Right lobe of liver (tissue), 6 donors: Measurements from ENCODE around the gene IL4I1. TPM values are rescaled to one million over a fixed set of nuclear protein-coding genes. Genes with fewer than 3 reads are reported as not detected.

Source experiments
- ATAC-seq, 4 donors: fragments of 200-7000 bp; cut with Tn5 transposase; one replicate each; pipeline ENCODE4 v1.9.1; 2020; ENCODE audit warnings: mild to moderate bottlenecking in 4 of 4, moderate library complexity in 4 of 4
- DNase-seq, 3 donors: peaks; one replicate each; pipeline ENCODE4 v3.0.0-alpha.2; 2020
- H3K27ac ChIP-seq, 3 donors: fragments of 200-600 bp; one replicate each; pipeline ENCODE4 v1.8.0; 2022
- H3K27me3 ChIP-seq, 2 donors: fragments of 200-600 bp; one replicate each; pipeline ENCODE4 v1.8.0; 2022
- H3K36me3 ChIP-seq, 4 donors: fragments of 200-600 bp; sonication (generic) in 1 of 4; one replicate each; pipeline versions ENCODE4 v1.5.1 to v1.8.0; 2017 to 2022; ENCODE audit warnings: control low read depth in 1 of 4
- H3K4me1 ChIP-seq, 4 donors: fragments of 200-600 bp; sonication (generic) in 1 of 4; one replicate each; pipeline versions ENCODE4 v1.5.1 to v1.8.0; 2017 to 2022; ENCODE audit warnings: control low read depth in 1 of 4
- H3K4me3 ChIP-seq, 3 donors: fragments of 200-600 bp; one replicate each; pipeline ENCODE4 v1.8.0; 2022
- H3K9me3 ChIP-seq, 4 donors: fragments of 200-600 bp; sonication (generic) in 1 of 4; one replicate each; pipeline versions ENCODE4 v1.5.1 to v1.8.0; 2017 to 2022; ENCODE audit warnings: control low read depth in 1 of 4
- POLR2A ChIP-seq: fragments of 450-650 bp; IDR thresholded peaks from one replicate; pipeline ENCODE4 v1.6.1; 2017; ENCODE audit warnings: antibody characterized with exemption, mild to moderate bottlenecking
- WGBS: methylation state at CpG from one replicate; pipeline ENCODE4 v1.1.6; 2018; ENCODE audit warnings: low coverage, low lambda C conversion rate; ENCODE audit not compliant: insufficient coverage; ENCODE audit errors: missing lambda C conversion rate; 5-methylcytosine and 5-hydroxymethylcytosine counted together
- intact Hi-C, 2 donors: fragments of 100-400 bp; cut with DNase I; formaldehyde crosslinking; loops; one replicate each; pipeline versions ENCODE4 v1.11.2 to v1.14.1; 2022
- total RNA-seq, 6 experiments: library from RNA; depleted of rRNA in 2 of 6; stranded (reverse); fragments of >200 nt in 2 of 6; fragmentation: NEBNext Ultra II Directional in 3 of 6; extraction: Animal tissue kit (Norgen Biotek cat#: 25700) in 3 of 6; gene quantifications; one replicate each; pipeline versions ENCODE4 v1.1.0 to v1.2.4, GENCODE V29; 2016 to 2023
- TF ChIP-seq, protein P1 (sequence below), 4 donors: fragments of 200-600 bp in 3 of 4; fragments of 450-650 bp in 1 of 4; IDR thresholded peaks; one replicate each; pipeline versions ENCODE4 v1.5.1 to v1.8.0; 2016 to 2022; ENCODE audit warnings: antibody characterized with exemption in 4 of 4, mild to moderate bottlenecking in 2 of 4
- donor health status: DM: no; HTN: yes; CAD: no.
- donor health status: DM: no; HTN: no; CAD: no.
- donor health status: DM: no; HTN: no; CAD: no.
- donor health status: DM: no; HTN: yes; CAD: no.
- donor health status: DM: no; HTN: yes; CAD: no.

Gene IL4I1
- total RNA-seq, 6 experiments from 2014 or later: 0.56 to 4.2 (median 1.0) TPM; not detected in 3

DNA sequence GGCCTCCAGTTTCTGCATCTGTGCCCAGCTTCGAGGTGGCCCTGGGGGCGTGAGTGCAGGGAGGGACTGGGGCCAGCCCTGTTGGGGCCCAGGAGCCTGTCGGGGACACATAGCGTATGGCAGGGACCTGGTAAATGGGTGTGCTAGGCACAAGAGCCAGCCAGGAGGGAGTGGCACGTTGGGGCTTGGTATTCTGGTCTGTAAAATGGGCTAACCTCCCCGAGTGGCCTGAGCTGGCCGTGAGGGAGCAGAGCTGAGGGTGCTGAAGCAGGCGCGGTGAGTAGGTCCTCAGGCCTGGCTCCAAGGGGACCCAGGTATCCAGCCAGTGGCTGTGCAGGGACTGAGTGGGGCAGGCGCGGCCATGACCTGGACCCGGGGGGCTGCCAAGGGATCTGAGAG lies 41.4 kb downstream of the IL4I1 start:
- ATAC-seq (no peak), DNase-seq (peak in 1 of 3 donors; percentile 46)
- no peak overlapping the region for H3K27ac ChIP-seq
- H3K4me3 ChIP-seq: no peak overlapping the region
- no peaks in the 10 kb centered on the region for H3K9me3 ChIP-seq
- H3K36me3 ChIP-seq: peaks cover 0 to 36% (median 2%) of the 10 kb centered on the region in 4 donors
- TF ChIP-seq, protein P1, sequence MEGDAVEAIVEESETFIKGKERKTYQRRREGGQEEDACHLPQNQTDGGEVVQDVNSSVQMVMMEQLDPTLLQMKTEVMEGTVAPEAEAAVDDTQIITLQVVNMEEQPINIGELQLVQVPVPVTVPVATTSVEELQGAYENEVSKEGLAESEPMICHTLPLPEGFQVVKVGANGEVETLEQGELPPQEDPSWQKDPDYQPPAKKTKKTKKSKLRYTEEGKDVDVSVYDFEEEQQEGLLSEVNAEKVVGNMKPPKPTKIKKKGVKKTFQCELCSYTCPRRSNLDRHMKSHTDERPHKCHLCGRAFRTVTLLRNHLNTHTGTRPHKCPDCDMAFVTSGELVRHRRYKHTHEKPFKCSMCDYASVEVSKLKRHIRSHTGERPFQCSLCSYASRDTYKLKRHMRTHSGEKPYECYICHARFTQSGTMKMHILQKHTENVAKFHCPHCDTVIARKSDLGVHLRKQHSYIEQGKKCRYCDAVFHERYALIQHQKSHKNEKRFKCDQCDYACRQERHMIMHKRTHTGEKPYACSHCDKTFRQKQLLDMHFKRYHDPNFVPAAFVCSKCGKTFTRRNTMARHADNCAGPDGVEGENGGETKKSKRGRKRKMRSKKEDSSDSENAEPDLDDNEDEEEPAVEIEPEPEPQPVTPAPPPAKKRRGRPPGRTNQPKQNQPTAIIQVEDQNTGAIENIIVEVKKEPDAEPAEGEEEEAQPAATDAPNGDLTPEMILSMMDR (IDR thresholded peaks at IDR 0.05): no peak
- TF ChIP-seq POLR2A: no peak
- intact Hi-C loops: no loop called here
- peaks cover 0 to 17% (median 5%) of the 10 kb centered on the region in 4 donors for H3K4me1 ChIP-seq
- no peaks in the 10 kb centered on the region for H3K27me3 ChIP-seq
- WGBS: 90% methylated on average over 6 of the region's 12 CpGs

DNA sequence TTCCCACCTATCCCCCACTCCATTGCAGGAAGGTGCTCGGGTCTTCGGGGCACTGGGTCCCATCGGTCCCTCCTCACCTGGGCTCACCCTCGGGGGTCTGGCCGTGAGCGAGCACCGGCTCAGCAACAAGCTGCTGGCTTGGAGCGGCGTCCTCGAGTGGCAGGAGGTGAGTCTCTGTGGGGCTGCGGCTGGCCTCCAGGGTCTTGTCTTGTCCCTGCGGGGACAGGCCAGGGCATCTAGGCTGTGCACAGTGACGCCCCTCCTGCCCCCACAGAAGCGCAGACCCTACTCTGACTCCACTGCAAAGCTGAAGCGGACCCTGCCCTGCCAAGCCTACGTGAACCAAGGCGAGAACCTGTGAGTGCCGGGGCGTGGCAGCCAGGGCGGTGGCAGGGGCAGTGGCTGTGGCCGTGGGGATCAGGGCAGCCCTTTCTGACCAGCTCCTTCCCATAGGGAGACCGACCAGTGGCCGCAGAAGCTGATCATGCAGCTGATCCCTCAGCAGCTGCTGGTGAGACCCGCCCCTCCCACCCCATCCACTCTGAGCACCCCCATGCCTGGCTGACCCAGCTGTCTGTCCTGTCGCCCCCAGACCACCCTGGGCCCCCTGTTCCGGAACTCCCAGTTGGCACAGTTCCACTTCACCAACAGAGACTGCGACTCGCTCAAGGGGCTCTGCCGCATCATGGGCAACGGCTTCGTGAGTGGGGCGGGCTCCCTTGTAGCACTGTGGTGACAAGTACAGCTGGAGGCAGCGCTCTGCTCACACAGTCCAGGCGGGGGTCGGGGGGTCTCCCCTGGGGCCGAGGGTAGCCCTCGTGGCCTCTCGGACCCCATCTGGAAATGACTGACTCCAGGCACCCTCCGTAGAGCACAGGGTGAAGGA lies 42.1 kb downstream of the IL4I1 start:
- no peaks in the 10 kb centered on the region for H3K9me3 ChIP-seq
- ATAC-seq: no peak
- TF ChIP-seq POLR2A: no peak
- TF ChIP-seq, protein P1 (IDR thresholded peaks at IDR 0.05): no peak
- peak in 2 of 3 donors; percentile 50 to 58 for DNase-seq
- H3K4me1 ChIP-seq: peaks cover 0 to 22% (median 6%) of the 10 kb centered on the region in 4 donors
- H3K4me3 ChIP-seq: no peak overlapping the region
- no peaks in the 10 kb centered on the region for H3K27me3 ChIP-seq
- intact Hi-C loops: no loop called here
- H3K36me3 ChIP-seq: peaks cover 0 to 32% (median 2%) of the 10 kb centered on the region in 4 donors
- WGBS: no CpG with 5 or more reads among the region's 39 CpGs
- no peak overlapping the region for H3K27ac ChIP-seq

DNA sequence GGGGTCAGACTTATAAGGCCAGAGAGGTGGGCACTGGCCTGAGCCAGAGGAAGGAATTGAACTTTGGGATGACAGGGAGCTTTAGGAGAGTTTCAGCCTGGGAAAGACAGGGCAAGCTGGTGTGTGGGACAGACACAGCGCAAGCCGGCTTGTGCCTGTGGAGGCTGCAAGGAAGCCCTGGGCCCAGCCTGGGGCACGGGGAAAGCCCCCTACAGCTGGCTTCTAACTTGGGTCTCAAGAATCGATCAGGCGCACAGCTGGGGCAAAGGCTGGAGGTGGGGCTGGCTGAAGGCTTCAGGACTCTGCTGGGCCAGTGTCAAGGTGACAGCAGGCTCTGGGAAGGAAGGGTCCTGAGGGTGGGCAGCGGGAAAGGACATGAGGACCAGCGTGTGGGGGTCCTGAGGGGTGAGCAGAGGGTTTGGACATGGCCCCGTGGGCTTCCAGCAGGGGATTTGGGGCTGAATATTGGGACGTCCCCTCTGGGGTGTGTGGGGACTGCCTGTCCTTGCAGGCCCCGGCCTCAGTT lies 42.8 kb downstream of the IL4I1 start:
- Histone ChIP-seq H3K9me3 (no peaks in the 10 kb centered on the region), H3K36me3 (peaks cover 0 to 29% (median 2%) of the 10 kb centered on the region in 4 donors), H3K27ac (no peak overlapping the region), H3K27me3 (no peaks in the 10 kb centered on the region), H3K4me1 (peaks cover 0 to 22% (median 6%) of the 10 kb centered on the region in 4 donors), H3K4me3 (no peak overlapping the region)
- intact Hi-C loops: no loop called here
- TF ChIP-seq, protein P1 (IDR thresholded peaks at IDR 0.05): no peak
- no peak for TF ChIP-seq POLR2A
- DNase-seq (peak in 2 of 3 donors; percentile 45 to 50), ATAC-seq (no peak)
- 87% methylated on average over 6 of the region's 10 CpGs for WGBS

DNA sequence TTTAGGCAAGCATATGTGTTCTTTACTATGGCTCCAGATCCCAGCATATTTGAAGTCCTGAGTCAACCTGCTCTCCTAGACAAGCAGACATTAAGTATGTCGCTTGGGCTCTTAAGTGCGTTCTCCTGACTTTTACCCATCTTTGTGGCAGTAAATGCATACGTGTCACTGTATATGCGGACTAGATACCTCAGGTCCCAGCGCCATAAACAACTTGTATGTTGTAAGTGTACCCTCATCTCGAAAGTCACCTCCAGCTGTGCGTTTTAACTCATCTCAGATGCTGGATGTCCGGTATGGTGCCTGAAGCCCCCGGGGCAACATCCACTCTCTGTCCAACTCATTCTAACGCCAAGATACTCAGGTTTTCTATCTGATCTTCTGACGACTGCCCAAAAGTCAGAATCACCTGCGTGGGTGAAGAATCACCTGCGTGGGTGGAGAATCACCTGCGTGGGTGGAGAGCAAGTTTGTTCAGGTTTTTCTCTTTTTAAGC lies 44.0 kb downstream of the IL4I1 start:
- no peak overlapping the region for H3K27ac ChIP-seq
- 34% methylated on average over 10 of the region's 14 CpGs for WGBS
- ATAC-seq (no peak), DNase-seq (no peak)
- no peaks in the 10 kb centered on the region for H3K27me3 ChIP-seq
- H3K4me3 ChIP-seq: peak overlapping the region in 2 of 3 donors; percentile 91 to 98
- intact Hi-C loops: no loop called here
- TF ChIP-seq POLR2A: no peak
- TF ChIP-seq, protein P1 (IDR thresholded peaks at IDR 0.05): no peak
- H3K9me3 ChIP-seq: no peaks in the 10 kb centered on the region
- H3K4me1 ChIP-seq: peaks cover 0 to 22% (median 6%) of the 10 kb centered on the region in 4 donors
- H3K36me3 ChIP-seq: peaks cover 0 to 19% (median 0%) of the 10 kb centered on the region in 4 donors
